ENCODE results near the gene DNPH1. TPM values are rescaled to one million over a fixed set of nuclear protein-coding genes. Genes with fewer than 3 reads are reported as not detected.

Gene DNPH1
- total and polyA plus RNA-seq, 2 donors, result 18.2 to 108 TPM

DNA sequence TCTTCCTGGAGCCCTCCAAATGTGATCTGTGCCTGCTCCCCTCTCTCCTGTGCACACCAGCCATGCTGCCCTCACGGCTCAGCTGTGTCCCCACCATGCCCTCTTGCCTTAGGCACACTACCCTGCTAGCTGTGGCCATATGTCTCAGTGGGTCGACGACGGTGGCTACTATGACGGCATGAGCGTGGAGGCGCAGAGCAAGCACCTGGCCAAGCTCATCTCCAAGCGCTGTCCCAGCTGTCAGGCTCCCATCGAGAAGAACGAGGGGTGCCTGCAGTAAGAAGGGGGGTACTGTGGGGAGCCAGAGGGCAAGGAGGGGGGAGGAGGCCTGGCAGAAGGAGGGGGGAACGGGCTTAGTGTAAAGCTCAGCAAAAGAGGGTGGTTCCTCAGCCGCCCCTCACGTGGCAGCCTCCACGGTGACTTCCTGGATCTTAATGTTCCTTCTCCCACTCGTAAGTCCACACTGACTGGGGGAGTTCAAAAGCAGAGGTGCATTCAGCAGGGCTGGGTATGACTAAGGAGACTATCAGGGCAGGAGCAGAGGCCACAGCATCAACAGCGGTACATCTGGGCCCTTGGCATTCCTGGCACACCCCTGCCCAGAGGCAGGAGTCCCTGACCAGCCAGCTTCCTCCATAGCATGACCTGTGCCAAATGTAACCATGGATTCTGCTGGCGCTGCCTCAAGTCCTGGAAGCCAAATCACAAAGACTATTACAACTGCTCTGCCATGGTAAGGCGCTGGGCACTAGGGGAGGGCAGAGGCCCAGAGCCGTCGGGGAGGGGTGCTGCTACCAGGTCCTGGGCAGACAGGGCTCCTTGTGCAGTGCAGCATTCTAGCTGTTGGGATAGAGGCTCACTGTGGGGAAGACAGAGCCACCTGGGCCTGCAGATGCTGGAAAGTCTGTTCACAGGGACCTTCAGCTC is 8.0 kb downstream of the DNPH1 start:
- Histone ChIP-seq H3K36me3 (ENCODE audit: insufficient read depth) (peaks cover 1% of the 10 kb centered on the region), H3K27ac (ENCODE audit: low read depth) (no peak overlapping the region), H3K4me3 (ENCODE audit: low read depth, low read length) (no peak overlapping the region), H3K4me1 (ENCODE audit: insufficient read depth) (no peaks in the 10 kb centered on the region)
- 83% methylated on average over 20 of the region's 20 CpGs for WGBS
- no peak for DNase-seq (ENCODE audit: extremely low spot score)

DNA sequence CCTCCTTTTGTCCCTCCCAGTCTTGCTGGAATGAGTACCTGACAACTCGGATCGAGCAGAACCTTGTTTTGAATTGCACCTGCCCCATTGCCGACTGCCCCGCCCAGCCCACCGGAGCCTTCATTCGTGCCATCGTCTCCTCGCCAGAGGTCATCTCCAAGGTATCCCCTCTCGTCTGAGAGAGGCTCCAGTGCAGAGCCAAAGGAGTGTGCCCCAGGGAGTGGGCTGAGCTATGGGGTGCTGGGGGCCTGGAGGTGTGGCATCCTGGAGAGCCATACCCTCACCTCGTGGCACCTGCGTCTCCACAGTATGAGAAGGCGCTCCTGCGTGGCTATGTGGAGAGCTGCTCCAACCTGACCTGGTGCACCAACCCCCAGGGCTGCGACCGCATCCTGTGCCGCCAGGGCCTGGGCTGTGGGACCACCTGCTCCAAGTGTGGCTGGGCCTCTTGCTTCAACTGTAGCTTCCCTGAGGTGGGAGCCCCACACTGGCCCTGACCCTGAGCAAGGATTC is 8.8 kb downstream of the DNPH1 start:
- Histone ChIP-seq H3K36me3 (ENCODE audit: insufficient read depth) (peaks cover 3% of the 10 kb centered on the region), H3K27ac (ENCODE audit: low read depth) (no peak overlapping the region), H3K4me3 (ENCODE audit: low read depth, low read length) (no peak overlapping the region), H3K4me1 (ENCODE audit: insufficient read depth) (no peaks in the 10 kb centered on the region)
- 85% methylated on average over 16 of the region's 16 CpGs for WGBS
- no peak for DNase-seq (ENCODE audit: extremely low spot score)

DNA sequence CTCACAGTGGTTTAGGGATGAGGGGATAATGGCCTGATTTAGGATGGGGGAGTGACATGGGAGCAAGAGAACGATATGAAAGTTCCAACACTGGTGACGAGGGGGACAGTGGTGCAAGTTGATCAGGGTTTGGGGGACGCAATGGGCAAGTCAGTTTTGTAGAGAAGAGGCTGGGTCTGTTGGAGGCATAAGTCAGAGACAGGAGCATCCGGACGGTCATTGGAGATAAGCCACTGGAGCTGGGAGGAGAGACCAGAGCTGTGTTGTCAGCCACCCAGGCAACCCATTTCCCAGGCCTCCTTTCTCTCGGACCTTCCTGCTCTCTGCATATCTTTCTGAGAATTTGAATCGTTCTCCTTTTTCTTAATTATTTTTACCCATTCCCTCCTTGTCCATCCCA is 9.5 kb downstream of the DNPH1 start:
- WGBS, result 83% methylated on average over 7 of the region's 7 CpGs
- no peak overlapping the region for H3K27ac ChIP-seq (ENCODE audit: low read depth)
- DNase-seq (ENCODE audit: extremely low spot score), result no peak
- H3K36me3 ChIP-seq (ENCODE audit: insufficient read depth), result peaks cover 3% of the 10 kb centered on the region
- H3K4me1 ChIP-seq (ENCODE audit: insufficient read depth), result no peaks in the 10 kb centered on the region
- H3K4me3 ChIP-seq (ENCODE audit: low read depth, low read length), result no peak overlapping the region

DNA sequence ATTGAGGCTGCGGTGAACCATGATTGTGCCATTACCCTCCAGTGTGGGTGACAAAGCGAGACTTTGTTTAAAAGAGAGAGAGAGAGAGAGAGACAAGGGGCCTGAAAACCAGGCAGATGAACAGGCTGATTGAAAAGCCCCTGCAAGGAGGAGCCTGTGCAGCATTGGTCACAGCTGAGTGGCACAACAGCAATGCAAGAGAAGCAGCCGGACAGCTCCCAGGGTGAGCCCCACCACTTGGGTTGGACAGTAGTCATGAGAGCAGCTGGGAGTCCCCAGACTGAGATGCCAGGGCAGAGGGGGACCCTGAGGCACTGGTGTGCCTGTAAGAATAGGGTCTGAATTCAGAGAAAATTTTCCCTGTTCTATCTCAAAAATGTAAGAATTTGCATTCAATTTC is 10.2 kb downstream of the DNPH1 start:
- no peak for DNase-seq (ENCODE audit: extremely low spot score)
- 96% methylated on average over 3 of the region's 3 CpGs for WGBS
- Histone ChIP-seq H3K4me1 (ENCODE audit: insufficient read depth) (no peaks in the 10 kb centered on the region), H3K36me3 (ENCODE audit: insufficient read depth) (peaks cover 3% of the 10 kb centered on the region), H3K27ac (ENCODE audit: low read depth) (no peak overlapping the region), H3K4me3 (ENCODE audit: low read depth, low read length) (no peak overlapping the region)

DNA sequence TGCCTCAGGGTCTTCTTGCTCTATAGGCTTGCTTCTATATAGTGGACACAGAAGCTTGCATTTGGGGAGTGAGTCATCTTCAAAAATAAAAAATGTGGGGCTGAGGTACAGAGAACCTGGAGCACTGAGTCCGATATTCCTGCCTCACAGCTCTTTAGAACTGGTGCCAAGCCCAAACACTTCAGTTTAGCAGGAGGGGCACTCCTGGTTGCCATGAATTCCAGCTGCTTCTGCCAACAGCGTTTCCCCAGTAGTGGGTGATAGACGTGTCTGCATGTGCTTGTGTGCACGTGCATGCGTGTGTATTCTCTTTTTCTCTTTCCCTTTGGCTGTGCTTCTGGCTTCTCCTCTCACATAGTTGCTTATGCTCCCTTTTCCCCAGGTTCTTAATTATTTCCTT is 11.9 kb downstream of the DNPH1 start:
- H3K4me1 ChIP-seq (ENCODE audit: insufficient read depth), result no peaks in the 10 kb centered on the region
- 88% methylated on average over 5 of the region's 5 CpGs for WGBS
- H3K4me3 ChIP-seq (ENCODE audit: low read depth, low read length), result no peak overlapping the region
- no peak for DNase-seq (ENCODE audit: extremely low spot score)
- H3K27ac ChIP-seq (ENCODE audit: low read depth), result no peak overlapping the region
- peaks cover 3% of the 10 kb centered on the region for H3K36me3 ChIP-seq (ENCODE audit: insufficient read depth)

DNA sequence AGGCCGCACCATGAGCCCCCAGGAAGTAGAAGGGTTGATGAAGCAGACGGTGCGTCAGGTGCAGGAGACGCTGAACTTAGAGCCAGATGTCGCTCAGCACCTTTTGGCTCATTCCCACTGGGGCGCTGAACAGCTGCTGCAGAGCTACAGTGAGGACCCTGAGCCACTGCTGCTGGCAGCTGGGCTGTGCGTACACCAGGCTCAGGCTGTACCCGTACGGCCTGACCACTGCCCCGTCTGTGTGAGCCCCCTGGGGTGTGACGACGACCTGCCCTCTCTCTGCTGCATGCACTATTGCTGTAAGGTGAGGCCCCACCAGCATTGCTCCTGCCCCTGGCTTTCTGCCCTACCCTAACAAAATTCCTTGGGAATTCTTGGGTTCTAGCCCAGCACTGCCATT is 13.1 kb downstream of the DNPH1 start:
- no peaks in the 10 kb centered on the region for H3K4me1 ChIP-seq (ENCODE audit: insufficient read depth)
- peaks cover 3% of the 10 kb centered on the region for H3K36me3 ChIP-seq (ENCODE audit: insufficient read depth)
- 91% methylated on average over 12 of the region's 12 CpGs for WGBS

DNA sequence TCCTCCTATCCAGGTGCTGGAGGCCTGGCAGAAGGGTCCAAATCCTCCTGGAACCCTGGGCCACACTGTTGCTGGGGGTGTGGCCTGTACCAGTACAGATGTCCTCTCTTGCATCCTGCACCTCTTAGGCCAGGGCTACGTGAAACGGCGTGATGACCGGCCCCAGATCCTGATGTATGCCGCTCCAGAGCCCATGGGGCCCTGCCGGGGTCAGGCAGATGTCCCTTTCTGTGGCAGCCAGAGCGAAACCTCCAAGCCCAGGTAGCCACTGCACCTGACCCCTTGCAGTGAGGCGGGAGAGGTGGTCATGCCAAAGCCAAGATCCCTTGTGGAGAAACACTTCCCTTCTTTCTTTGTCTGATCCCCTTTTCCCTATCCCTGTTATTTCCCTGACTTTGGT is 14.2 kb downstream of the DNPH1 start:
- Histone ChIP-seq H3K4me1 (ENCODE audit: insufficient read depth) (no peaks in the 10 kb centered on the region), H3K27ac (ENCODE audit: low read depth) (no peak overlapping the region), H3K4me3 (ENCODE audit: low read depth, low read length) (no peak overlapping the region), H3K36me3 (ENCODE audit: insufficient read depth) (peaks cover 3% of the 10 kb centered on the region)
- DNase-seq (ENCODE audit: extremely low spot score), result no peak
- WGBS, result 94% methylated on average over 8 of the region's 8 CpGs

More for the DNA sequence above, 13.1 kb downstream of the DNPH1 start:
- no peak overlapping the region for H3K4me3 ChIP-seq (ENCODE audit: low read depth, low read length)
- no peak for DNase-seq (ENCODE audit: extremely low spot score)
- no peak overlapping the region for H3K27ac ChIP-seq (ENCODE audit: low read depth)

DNA sequence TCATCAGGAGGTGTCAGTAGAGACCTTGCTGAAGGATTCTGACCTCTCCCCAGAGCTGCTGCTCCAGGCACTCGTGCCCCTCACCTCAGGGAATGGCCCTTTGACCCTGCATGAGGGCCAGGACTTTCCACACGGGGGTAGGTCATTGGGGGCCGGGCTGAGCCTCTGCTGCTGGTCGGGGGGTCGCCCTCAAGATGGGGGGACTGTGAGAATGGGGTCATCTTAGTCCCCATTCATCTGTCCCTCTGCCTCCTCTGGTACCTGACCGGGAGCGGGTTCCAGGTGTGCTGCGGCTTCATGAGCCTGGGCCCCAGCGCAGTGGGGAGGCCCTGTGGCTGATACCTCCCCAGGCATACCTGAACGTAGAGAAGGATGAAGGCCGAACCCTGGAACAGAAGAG is 15.8 kb downstream of the DNPH1 start:
- Histone ChIP-seq H3K36me3 (ENCODE audit: insufficient read depth) (peaks cover 3% of the 10 kb centered on the region), H3K4me3 (ENCODE audit: low read depth, low read length) (no peak overlapping the region), H3K27ac (ENCODE audit: low read depth) (no peak overlapping the region), H3K4me1 (ENCODE audit: insufficient read depth) (no peaks in the 10 kb centered on the region)
- WGBS, result 87% methylated on average over 11 of the region's 11 CpGs
- no peak for DNase-seq (ENCODE audit: extremely low spot score)

DNA sequence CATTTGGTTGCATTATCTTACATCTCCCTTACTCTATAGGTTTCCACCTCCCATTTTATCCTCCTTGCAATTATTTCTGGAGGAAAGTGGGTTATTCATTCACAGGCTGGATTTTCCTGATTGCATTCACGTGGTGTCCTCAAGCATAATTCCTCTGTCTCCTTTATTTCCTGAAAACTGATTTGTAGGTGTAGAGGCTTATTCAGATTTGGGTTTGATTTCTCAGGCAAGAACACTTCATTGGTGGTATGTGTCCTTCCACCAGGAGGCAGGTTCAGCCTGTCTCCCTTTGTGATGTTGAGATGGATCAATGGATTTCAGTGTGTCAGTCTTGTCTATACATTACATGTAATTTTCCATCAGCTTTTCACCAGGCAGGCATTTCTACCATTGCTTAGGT is 17.3 kb downstream of the DNPH1 start:
- 86% methylated on average over 1 of the region's 1 CpG for WGBS
- DNase-seq (ENCODE audit: extremely low spot score), result no peak
- Histone ChIP-seq H3K4me1 (ENCODE audit: insufficient read depth) (no peaks in the 10 kb centered on the region), H3K36me3 (ENCODE audit: insufficient read depth) (peaks cover 3% of the 10 kb centered on the region), H3K27ac (ENCODE audit: low read depth) (no peak overlapping the region), H3K4me3 (ENCODE audit: low read depth, low read length) (no peak overlapping the region)

DNA sequence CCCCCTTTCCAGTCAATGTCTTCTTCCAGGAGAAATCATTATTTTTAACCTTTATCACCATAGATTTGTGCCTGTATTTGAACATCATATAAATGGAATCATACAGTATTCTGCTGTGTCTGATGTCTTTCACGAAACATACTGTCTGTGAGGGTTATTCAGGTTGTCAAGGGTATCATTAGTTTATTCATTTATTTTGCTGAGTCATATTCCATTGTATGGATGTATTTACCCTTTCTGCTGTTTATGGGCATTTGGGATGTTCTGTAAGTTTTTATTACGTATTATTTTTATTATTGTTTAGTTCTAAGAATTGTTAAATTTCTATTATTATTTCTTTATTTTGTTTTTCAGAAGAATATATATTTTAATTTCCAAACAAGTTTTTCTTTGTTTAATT is 22.0 kb downstream of the DNPH1 start:
- Histone ChIP-seq H3K36me3 (ENCODE audit: insufficient read depth) (peaks cover 3% of the 10 kb centered on the region), H3K4me1 (ENCODE audit: insufficient read depth) (no peaks in the 10 kb centered on the region), H3K27ac (ENCODE audit: low read depth) (no peak overlapping the region), H3K4me3 (ENCODE audit: low read depth, low read length) (no peak overlapping the region)
- DNase-seq (ENCODE audit: extremely low spot score), result no peak
- WGBS, result 93% methylated on average over 2 of the region's 2 CpGs

DNA sequence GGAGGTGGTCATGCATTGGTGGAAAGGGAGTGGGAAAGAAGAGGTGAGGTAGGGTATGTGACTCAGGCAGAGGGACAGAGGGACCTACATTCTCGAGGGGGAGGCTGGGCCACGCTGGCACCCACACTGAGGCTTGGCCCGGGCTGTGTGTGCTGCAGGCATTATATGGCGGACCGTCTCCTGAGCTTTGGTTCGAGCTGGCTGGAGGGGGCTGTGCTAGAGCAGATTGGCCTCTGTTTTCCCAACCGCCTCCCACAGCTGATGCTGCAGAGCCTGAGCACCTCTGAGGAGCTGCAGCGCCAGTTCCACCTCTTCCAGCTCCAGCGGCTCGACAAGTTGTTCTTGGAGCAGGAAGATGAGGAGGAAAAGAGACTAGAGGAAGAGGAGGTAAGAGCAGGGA is 23.4 kb downstream of the DNPH1 start:
- DNase-seq (ENCODE audit: extremely low spot score), result no peak
- no peak overlapping the region for H3K27ac ChIP-seq (ENCODE audit: low read depth)
- no peak overlapping the region for H3K4me3 ChIP-seq (ENCODE audit: low read depth, low read length)
- peaks cover 3% of the 10 kb centered on the region for H3K36me3 ChIP-seq (ENCODE audit: insufficient read depth)
- 93% methylated on average over 10 of the region's 10 CpGs for WGBS
- no peaks in the 10 kb centered on the region for H3K4me1 ChIP-seq (ENCODE audit: insufficient read depth)

DNA sequence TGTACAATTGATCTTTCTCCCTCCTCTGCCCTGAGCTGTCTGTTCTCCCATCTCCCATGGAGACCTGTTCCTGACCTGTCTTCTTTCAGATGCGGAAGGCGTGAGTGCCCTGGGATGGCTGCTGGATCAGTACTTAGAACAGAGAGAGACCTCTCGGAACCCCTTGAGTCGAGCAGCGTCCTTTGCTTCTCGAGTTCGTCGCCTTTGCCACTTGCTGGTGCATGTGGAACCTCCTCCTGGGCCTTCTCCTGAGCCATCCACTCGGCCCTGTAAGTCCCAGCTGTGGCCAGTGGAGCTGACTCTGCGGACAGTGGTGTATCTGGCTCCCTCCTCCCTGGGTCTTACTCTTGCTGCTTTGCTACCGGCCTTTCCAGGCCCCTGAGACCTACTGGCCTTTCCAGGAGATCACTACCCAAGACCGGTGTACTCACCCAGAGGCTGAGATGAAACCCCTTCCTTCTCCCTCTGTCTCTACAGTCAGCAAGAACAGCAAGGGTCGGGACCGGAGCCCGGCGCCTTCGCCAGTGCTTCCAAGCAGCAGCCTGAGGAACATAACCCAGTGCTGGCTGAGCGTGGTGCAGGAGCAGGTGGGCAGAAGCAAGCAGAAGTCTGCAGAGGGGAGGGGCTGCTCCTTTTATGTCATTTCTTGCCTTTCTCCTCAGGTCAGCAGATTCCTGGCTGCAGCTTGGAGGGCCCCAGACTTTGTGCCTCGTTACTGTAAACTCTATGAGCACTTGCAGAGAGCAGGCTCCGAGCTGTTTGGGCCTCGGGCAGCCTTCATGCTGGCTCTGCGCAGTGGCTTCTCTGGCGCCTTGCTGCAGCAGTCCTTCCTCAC is 24.8 kb downstream of the DNPH1 start:
- no peak overlapping the region for H3K27ac ChIP-seq (ENCODE audit: low read depth)
- WGBS, result 93% methylated on average over 23 of the region's 23 CpGs
- H3K4me3 ChIP-seq (ENCODE audit: low read depth, low read length), result no peak overlapping the region
- H3K36me3 ChIP-seq (ENCODE audit: insufficient read depth), result peaks cover 3% of the 10 kb centered on the region
- no peaks in the 10 kb centered on the region for H3K4me1 ChIP-seq (ENCODE audit: insufficient read depth)
- DNase-seq (ENCODE audit: extremely low spot score), result no peak

DNA sequence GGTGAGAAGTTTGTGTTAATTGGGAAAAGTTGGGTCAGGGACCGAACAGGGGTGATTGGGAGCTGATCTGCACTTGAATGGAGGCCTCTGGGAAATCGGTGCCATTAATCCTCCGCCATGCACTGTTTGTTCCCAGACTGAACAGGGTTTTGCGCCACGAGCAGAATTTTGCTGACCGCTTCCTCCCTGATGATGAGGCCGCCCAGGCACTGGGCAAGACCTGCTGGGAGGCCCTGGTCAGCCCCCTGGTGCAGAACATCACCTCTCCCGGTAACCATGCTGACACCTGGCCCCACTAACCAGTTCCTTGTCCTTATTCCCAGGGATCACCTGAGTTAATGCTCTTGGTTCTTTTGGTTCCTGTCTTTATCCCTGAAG is 25.6 kb downstream of the DNPH1 start:
- DNase-seq (ENCODE audit: extremely low spot score), result no peak

More for the DNA sequence above, 25.6 kb downstream of the DNPH1 start:
- WGBS, result 95% methylated on average over 8 of the region's 8 CpGs
- H3K4me3 ChIP-seq (ENCODE audit: low read depth, low read length), result no peak overlapping the region
- no peaks in the 10 kb centered on the region for H3K4me1 ChIP-seq (ENCODE audit: insufficient read depth)
- peaks cover 3% of the 10 kb centered on the region for H3K36me3 ChIP-seq (ENCODE audit: insufficient read depth)
- no peak overlapping the region for H3K27ac ChIP-seq (ENCODE audit: low read depth)

All from urinary bladder (tissue), 4 donors.